NT2/D1 (cell line): Measurements from ENCODE around the gene LYPD5.
"Not testable (repeated sequence)": the region's sequence is repeated elsewhere in the genome, so short reads cannot be mapped to it uniquely, and the experiment has no call there.

Experiments used
- DNase-seq: peaks from one replicate; pipeline ENCODE4 v3.0.0-alpha.2; 2011; ENCODE audit warnings: low read depth, low spot score
- H3K27me3 ChIP-seq: 2 replicates; pipeline ENCODE4 v1.6.0; 2011; ENCODE audit warnings: mild to moderate bottlenecking; ENCODE audit not compliant: insufficient read length, insufficient read depth
- H3K36me3 ChIP-seq: 2 replicates; pipeline ENCODE4 v1.6.1; 2011; ENCODE audit warnings: mild to moderate bottlenecking, low read length, mixed read lengths; ENCODE audit not compliant: insufficient read depth, insufficient read length
- H3K4me1 ChIP-seq: 2 replicates; pipeline ENCODE4 v1.5.1; 2011; ENCODE audit not compliant: insufficient read depth, insufficient read length
- H3K4me3 ChIP-seq: 2 replicates; pipeline ENCODE4 v1.5.1; 2011; ENCODE audit warnings: low read depth; ENCODE audit not compliant: insufficient read length
- H3K9ac ChIP-seq: 2 replicates; pipeline ENCODE4 v1.6.0; 2011; ENCODE audit warnings: low read depth; ENCODE audit not compliant: insufficient read length
- H3K9me3 ChIP-seq: 2 replicates; pipeline ENCODE4 v1.5.1; 2011; ENCODE audit warnings: mild to moderate bottlenecking, low read length; ENCODE audit not compliant: insufficient read depth
- SUZ12 ChIP-seq: IDR thresholded peaks from 2 replicates; pipeline ENCODE4 v1.6.1; 2011; ENCODE audit not compliant: insufficient read length, insufficient read depth; ENCODE audit errors: extremely low read depth
- YY1 ChIP-seq: IDR thresholded peaks from 2 replicates; pipeline ENCODE4 v1.6.1; 2011; ENCODE audit not compliant: insufficient read length, insufficient read depth
- ZNF274 ChIP-seq: IDR thresholded peaks from 2 replicates; pipeline ENCODE4 v1.6.1; 2011; ENCODE audit warnings: mild to moderate bottlenecking, low read depth, low read length

The LYPD5 gene

DNA sequence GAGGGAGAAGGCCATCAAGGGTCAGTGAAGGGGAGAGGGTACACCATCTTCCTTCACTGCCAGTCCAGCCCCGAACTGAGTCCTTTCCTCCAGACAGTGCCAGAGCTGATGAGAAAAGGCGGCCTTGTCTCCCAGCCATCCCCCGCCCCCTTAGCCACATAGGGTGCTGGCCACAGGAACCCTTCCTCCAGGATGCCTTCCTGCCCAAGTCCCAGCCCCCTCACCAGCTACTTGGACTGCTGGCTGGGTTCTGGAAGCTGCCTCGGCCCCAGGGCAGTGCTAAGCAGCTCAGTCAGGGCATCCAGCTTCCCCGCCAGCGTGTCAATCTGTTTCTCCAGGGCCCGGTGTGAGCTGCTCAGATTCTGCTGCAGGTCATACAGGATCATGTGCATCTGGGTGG is 34.9 kb downstream of the LYPD5 start:
- TF ChIP-seq ZNF274 (no peak), SUZ12 (no peak), YY1 (no peak)
- Histone ChIP-seq H3K36me3 (no peaks in the 10 kb centered on the region), H3K9ac (no peak overlapping the region)

DNA sequence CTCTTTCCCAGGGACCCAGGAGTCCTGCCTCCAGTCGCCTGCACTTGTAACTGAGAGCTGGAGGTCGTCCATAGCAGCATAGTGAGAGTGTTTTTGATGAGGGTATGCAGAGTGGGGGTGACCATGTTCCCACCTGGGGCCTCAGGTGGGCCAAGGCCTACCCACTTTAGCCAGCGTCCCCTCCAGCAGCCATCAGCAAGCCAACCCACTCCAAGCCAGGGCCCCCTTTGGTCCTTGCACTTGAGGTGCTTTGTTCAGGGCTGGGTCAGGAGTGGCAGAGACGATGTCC is 35.5 kb downstream of the LYPD5 start:
- Histone ChIP-seq H3K9ac (no peak overlapping the region), H3K9me3 (no peaks in the 10 kb centered on the region), H3K4me1 (peaks cover 8% of the 10 kb centered on the region), H3K27me3 (peaks cover 22% of the 10 kb centered on the region), H3K36me3 (no peaks in the 10 kb centered on the region), H3K4me3 (no peak overlapping the region)
- no peak for DNase-seq
- no peak for TF ChIP-seq SUZ12
- no peak for TF ChIP-seq YY1
- no peak for TF ChIP-seq ZNF274

More for the DNA sequence above, 34.9 kb downstream of the LYPD5 start:
- DNase-seq = no peak
- H3K27me3 ChIP-seq = peaks cover 28% of the 10 kb centered on the region
- peaks cover 8% of the 10 kb centered on the region for H3K4me1 ChIP-seq
- no peak overlapping the region for H3K4me3 ChIP-seq
- H3K9me3 ChIP-seq = no peaks in the 10 kb centered on the region

DNA sequence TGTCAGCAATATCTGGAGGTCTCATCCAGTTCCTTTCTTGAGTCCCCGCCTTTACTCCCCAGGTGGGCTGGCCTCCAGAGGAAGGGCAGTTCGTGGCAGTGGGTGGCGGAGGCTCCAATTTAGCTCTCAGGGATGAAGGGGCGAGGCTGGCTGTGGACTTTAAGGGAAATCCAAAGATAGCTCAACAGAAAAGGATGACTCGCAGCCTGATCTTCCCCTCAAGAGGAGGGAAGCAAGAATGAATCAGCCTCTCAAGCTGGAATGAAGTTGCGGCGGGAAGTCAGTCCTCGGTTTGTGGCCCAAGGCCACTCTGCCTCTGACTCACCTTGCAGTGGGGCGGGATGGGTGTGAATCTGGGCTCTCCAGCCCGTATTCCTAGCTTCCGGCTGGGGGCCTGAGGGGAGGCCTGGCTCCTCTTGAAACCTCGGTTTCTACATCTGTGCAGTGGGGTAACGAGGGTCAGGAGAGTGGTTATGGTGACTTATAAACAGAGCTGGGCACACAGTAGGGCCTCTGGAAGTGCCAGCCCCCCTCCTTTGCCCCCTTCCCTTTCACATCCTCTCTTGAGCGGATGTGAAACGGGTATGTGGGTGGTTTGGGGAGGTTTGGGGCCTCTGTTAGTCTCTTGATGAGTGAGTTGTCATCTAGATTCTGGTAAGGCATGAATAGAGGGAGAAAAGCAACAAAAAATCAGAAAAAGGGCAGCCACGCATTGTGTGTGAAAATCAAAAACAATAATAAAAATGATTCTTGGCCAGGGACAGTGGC is 37.0 kb downstream of the LYPD5 start:
- no peak for TF ChIP-seq ZNF274
- TF ChIP-seq YY1 = no peak
- TF ChIP-seq SUZ12 = no peak
- no peak overlapping the region for H3K9ac ChIP-seq
- no peaks in the 10 kb centered on the region for H3K36me3 ChIP-seq
- DNase-seq = no peak
- no peak overlapping the region for H3K4me3 ChIP-seq
- H3K9me3 ChIP-seq = no peaks in the 10 kb centered on the region
- peaks cover 8% of the 10 kb centered on the region for H3K27me3 ChIP-seq
- peaks cover 8% of the 10 kb centered on the region for H3K4me1 ChIP-seq

DNA sequence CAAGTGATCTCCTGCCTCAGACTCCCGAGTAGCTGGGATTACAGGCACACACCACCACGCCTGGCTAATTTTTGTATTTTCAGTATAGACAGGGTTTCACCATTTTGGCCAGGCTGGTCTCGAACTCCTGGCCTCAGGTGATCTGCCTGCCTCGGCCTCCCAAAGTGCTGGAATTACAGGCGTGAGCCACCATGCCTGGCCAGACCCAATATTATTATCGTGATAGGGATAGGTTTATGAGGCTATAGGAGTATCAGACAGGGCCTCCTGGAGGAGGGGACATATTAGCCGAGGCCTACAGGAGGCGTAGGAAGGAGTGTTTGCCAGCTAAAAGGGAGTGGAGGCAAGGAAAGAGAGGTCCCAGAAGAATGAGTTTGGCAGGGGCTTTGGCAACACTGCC is 37.6 kb downstream of the LYPD5 start:
- not testable (repeated sequence) for H3K27me3 ChIP-seq, DNase-seq, H3K9me3 ChIP-seq, H3K9ac ChIP-seq, H3K4me1 ChIP-seq, H3K36me3 ChIP-seq, H3K4me3 ChIP-seq

DNA sequence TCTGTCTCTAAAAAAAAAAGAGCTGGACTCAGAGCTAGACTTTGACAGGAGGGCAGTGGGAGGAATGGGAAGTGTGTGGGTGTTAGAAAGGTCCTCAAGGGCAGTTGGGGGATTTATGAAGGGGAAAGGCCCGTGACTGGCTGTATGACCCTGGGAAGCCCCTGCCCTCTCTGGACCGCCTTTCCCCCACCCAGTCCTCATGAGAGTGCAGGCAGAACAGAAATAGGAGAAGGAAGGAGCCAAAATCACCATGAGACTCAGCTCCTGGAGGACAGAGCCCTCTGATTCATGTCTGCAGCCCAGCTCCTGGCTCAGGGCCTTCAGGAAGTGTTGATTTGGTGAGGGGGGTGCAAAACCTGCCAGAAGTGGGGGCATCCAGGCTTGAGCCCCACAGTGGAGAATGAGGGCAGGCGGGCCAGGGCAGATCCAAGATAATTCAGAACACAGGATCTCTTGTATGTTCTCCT is 38.7 kb downstream of the LYPD5 start:
- Histone ChIP-seq H3K27me3 (no peaks in the 10 kb centered on the region), H3K4me1 (peaks cover 8% of the 10 kb centered on the region), H3K4me3 (no peak overlapping the region), H3K36me3 (no peaks in the 10 kb centered on the region), H3K9me3 (no peaks in the 10 kb centered on the region), H3K9ac (no peak overlapping the region)
- no peak for DNase-seq
- TF ChIP-seq ZNF274 = no peak
- TF ChIP-seq YY1 = no peak
- no peak for TF ChIP-seq SUZ12

DNA sequence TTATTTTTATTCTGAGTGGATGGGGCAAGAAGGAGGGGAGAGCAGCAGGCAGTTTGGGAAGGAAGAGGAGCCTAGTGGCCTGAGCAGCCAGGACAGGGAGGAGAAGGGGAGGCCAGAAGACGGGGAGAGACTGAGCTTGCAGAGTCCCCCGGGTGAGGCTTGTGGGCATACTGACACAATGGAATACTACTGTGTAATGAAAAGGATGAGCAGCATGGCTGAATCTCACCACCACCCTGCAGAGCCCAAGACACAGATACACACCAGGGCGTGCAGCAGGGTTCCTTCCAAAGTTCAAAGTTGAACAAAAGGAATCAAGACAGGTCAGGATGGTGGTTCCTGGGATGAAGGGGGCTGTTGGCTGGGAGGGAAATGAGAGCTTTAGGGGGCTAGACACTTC is 39.4 kb downstream of the LYPD5 start:
- no peak for TF ChIP-seq ZNF274
- TF ChIP-seq SUZ12 = no peak
- no peak for TF ChIP-seq YY1
- Histone ChIP-seq H3K9me3 (no peaks in the 10 kb centered on the region), H3K36me3 (no peaks in the 10 kb centered on the region), H3K27me3 (no peaks in the 10 kb centered on the region), H3K9ac (no peak overlapping the region), H3K4me3 (no peak overlapping the region), H3K4me1 (peaks cover 8% of the 10 kb centered on the region)
- no peak for DNase-seq

DNA sequence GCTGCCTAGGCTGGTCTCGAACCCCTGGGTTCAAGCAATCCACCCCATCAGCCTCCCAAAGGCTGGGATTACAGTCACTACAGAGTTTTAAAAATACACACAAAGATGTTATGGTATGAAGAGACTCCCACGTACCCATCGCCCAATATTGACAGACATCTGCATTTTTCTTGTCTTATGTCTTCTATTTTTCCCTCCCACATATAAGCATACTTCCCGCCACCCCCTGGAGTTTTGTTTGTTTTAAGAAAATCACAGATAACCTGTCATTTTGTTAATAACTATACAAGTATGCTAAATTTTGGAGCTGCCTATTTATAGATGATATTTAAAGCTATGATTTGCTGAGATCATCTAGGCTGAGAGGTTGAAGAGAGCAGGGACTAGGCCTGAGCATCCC is 41.3 kb downstream of the LYPD5 start:
- TF ChIP-seq ZNF274 (no peak), YY1 (no peak), SUZ12 (no peak)
- H3K4me3 ChIP-seq = no peak overlapping the region
- H3K36me3 ChIP-seq = peaks cover 7% of the 10 kb centered on the region
- no peak overlapping the region for H3K9ac ChIP-seq
- no peaks in the 10 kb centered on the region for H3K27me3 ChIP-seq
- no peaks in the 10 kb centered on the region for H3K9me3 ChIP-seq
- no peak for DNase-seq
- H3K4me1 ChIP-seq = peaks cover 5% of the 10 kb centered on the region

DNA sequence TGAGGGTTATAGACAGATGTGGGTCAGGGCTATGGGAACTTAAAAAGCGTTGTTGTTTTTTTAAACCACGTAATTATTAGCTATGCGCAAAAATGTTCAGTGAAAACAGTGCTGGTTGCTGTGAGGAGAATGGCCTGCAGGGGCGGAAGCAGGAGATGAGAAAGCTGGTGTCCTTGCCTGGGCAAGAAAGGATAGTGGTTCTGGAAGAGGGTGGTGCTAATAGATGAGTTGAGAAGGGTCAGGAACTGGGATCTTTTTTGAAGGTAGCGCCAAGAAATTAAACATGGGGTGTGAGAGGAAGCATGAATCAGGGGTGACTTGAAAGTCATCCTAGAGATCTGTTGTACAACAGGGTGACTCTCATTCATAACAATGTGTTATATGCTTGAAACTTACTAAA is 42.7 kb downstream of the LYPD5 start:
- DNase-seq = no peak
- Histone ChIP-seq H3K4me3 (no peak overlapping the region), H3K4me1 (peaks cover 2% of the 10 kb centered on the region), H3K9me3 (no peaks in the 10 kb centered on the region), H3K9ac (no peak overlapping the region), H3K27me3 (no peaks in the 10 kb centered on the region), H3K36me3 (peaks cover 8% of the 10 kb centered on the region)
- TF ChIP-seq ZNF274 = no peak
- TF ChIP-seq SUZ12 = no peak
- TF ChIP-seq YY1 = no peak
